UCSD-AML1 (cell line): ENCODE results near the gene MARK2.

ENCODE experiments used
- DNase-seq: peaks from one replicate; lab custom pipeline; 2025; ENCODE audit not compliant: unreplicated experiment; lab: John Stamatoyannopoulos, UW

MARK2 gene

DNA sequence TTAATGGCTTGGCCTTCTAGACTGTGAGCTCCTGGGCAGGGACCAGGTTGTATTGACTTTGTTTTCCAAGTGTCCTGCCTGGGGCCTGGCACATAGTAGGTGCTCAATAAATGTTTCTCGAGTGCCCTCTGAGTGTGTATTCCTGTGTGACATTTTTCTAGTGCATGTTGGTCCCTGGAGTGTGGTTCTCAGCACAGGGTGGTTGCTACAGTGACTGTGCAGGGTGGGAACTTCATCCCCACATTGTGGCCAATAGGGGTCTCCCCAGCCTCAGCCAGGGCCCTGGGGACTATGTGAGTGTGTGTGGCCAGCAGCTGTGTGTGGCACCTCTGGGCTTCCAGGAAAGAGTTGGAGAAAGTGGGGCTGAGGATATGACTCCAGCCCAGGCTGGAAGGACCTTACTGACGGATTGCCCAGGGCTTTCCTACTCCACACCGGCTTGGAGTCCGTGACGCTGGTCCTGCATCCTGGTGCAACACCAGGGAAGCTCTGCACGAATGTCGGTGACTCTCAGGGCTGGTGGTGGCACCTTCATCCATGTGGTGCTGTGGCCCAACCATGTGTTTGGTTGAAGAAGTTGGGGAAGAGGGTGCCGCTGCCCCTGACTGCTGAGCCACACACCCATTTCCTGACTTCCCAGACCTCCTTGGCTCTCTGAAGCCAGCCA lies 9.0 kb upstream of the MARK2 start:
- peak; percentile 45 for DNase-seq

DNA sequence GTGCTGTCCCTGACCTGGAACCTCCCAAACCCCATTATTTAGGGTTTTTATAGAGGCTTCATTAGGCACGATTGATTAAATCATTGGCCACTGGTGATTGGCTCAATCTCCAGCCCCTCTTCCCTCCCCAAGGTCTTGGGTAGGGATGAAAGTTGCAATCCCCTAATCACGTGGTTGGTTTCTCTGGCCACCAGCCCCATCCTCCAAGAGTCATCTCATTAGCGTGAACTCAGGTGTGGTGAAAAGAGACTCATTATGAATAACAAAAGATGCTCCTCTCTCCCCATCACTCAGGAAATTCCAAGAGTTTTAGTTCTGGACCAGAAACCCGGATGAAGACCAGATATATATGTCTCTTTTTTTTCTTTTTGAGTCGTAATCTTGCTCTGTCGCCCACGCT lies 7.6 kb upstream of the MARK2 start:
- no peak for DNase-seq

DNA sequence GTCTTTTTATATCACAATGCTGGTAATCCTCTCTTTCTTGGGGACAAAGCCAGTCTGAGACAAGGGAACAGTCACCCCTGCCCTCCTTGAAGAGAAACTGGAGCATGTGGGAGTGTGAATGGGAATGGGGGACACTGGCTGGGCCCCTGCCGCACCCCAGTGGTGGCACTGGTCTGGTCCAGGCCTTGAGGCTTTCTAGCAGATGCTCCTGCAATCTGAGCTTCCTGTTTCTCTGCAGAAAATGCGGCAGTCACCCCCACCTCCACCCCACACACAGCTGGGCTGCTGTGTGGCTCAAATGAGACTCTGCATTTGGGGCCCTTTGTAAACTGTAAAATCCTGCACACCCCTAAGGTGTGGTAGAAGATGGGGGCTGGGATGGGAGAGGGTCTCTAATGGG lies 6.6 kb upstream of the MARK2 start:
- no peak for DNase-seq

DNA sequence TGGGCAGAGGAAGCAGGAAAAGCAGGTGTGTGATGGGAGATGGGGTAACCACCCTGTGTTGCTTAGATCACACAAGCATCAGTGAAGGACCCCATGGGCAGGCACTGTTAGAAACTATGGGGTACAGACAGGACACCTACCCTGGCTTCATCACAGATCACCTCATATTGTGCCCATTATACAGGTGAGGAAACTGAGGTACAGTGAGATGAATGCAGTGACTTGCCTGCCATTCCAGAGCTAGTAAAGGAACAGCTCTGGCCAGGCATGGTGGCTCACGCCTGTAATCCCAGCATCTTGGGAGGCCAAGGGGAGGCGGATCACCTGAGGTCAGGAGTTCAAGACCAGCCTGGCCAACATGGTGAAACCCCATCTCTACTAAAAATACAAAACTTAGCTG lies 5.9 kb upstream of the MARK2 start:
- no peak for DNase-seq

DNA sequence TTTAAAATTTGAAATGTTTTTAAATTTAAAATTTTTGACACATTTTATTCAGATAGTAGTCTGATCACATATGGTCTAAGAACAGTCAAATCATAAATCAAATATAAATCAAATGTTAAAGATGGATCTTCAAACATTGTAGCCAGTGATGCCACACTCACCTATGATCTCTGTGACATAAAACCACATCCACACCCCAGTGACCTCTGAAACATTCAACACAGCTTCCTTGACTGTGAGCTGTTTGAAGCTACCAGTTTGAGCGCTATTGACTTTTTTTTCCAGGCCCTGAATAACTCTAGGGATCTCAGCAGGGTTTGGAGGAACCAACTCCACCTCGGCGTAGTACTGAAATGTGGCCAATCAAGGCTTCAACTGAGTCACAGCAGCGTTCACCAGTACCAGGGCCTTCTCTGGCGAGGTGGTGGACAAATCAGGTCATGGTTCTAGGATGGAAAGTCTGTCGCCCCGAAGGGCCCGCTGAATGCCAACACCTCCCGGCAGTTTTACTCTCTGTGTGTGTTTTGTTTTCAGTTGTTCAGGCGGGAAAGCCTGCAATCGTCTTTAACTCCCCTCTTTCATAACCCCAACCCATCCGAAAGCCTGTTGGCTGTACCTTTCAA lies 4.3 kb upstream of the MARK2 start:
- no peak for DNase-seq

DNA sequence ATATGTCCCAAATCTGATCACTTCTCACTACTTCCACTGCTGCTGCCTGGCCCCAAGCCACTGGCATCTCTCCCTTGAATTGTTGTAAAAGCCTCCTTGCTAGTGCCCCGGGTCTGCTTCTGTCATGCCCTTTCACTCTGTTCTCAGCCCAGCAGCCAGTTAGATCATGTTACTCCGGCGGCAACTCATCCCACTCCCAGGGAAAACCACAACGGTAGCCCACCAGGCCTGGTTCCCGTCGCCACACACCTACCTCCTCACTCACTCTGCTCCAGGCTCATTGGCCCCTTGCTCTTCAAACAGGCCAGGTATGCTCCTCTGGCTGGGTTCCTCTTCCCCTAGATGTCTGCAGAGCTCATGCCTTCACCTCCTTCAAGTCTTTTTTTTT lies 3.8 kb upstream of the MARK2 start:
- DNase-seq = no peak

DNA sequence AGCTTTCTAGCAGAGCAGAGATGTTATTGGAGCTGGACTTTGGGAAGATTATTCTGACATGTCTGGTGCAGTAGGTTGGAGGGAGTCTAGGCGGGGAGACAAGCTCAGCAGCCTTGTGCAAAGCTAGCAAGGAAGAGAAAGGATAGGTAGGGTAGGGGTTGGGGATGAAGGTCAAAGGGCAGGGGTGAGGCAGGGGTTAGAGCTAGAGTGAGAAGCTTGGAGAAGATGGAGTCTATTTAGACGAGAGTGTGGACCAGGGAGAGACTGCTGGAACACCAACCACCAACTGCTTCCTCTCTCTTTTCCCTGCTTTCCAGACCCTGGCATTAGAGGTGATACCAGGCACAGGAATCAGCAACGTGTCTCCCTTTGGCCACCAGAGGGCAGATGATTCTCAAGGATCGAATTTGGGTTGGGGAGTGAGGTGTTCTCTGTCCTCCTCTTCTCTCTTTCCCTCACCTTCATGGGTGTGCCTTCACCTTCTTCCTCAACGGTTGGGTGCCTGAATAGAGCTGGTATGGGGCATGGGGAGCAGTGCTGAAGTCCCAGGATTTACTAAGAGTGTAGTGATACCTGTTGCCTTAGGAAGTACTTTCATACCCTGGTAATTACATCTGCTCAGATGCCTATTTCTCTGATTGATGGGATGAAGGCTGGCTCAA lies 1.8 kb upstream of the MARK2 start:
- peak; percentile 53 for DNase-seq

DNA sequence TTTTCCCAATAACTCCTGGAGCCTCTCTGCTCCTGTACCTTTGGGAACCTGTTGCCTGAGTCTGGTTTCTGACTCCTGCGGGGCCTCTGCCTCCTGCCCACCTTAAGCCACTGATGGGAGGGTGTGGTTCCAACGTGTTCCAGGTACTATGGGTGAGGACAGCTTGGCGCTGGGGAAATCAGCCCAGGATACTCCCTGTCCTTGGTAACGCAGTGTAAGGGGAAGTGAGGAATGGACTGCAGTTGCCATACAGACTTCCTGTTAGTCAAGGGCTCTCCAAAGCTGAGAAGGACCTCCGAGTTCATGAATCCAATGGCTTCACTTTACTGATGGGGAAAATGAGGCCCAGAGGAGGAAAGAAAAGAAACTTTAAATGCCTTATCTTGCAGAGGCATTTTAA lies 1.2 kb upstream of the MARK2 start:
- no peak for DNase-seq

DNA sequence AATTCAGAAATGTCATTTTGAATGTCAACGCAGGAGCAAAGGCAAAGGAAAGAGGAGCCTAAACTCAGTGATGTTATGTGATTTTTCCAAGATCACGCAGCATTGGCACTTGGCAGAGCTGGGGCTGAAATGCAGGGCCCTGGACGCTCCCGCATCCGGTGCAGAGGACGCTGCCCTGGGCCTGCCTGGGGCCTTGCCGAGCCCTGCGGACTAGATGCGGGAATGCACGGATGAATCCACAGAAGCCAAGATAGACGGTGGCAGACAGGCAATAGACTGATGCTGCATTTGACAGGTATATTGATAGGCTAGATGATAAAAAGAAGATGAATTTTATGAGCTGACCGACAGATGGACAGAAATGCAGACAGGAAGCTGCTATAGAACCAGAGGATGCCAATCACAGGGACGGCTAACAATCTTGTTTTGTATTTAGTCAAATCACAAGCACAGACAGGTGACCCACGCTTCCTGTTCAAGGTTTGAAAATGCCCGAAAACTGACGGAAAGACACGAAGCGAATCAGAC lies 696 bp upstream of the MARK2 start:
- no peak for DNase-seq

DNA sequence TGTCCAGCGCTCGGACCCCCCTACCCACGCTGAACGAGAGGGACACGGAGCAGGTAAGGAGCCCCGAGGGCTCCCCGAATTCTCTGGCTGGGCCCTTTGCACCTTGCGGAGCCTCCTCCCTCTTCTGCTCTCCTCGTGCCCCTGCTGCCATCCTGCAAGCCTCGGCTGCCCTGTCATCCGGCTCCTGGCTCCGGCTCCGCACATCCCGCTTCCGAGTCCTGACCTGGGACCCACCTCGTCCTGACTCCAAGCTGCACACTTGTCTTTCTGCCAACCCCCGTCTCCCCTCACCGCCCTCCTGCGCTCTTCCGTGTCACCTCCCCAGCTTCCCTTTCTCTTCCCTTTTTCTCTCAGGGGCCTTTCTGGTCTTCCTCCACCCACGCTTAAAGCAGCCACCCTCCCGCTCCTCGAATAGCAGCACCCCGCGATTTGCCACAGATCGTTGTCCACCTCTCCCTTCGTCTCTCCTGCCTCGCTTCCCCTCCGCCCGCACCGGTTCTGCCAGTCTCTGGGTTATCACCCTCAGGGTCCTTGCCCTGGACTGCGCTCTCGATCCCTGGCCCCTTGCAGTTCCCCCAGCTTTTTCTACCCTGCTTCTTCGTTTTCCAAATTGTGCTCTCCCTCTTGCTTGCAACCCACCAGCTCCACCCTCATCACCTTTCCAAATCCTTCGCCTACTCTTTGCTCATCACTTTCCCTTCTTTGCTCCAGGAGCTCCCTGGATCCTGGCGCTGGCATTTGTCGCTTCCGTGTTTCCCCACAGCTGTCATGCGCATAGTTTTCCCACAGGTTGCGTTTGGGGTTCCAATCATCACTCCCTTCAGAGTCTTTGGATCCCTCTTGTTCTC lies 822 bp downstream of the MARK2 start:
- DNase-seq = no peak

DNA sequence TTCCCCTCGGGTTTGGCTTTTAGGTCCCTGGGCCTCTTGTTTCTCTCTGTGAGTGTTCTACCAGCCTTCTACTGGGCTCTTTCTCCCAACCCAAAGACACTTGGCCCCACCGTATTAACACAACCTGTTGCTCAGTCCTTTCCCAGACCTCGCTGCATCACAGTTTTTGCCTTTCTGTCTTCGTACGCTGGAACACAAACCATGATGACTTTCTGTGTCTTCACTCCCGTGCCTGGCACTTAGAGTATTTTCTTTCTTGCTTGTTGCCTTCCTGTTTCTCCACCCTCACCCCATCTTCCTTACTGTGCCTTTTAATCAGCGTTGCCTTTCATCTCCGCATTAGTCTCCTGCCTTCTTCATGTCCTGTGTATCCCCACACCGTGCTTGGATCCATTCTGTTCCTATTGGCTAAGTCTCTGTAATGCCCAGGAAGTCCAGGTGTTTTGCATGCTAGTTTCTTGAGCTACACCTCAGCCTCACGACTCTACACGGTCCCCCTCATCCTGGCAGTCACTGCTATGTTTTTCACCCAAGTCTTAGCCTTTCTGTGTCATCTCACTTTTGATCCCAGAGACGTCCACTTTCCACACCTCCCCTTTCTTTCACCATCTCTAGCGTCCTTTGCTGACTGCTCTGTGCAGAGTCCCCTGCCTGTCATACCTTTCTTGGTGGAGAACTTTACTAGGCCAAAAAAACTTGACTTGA lies 1.6 kb downstream of the MARK2 start:
- DNase-seq = no peak

DNA sequence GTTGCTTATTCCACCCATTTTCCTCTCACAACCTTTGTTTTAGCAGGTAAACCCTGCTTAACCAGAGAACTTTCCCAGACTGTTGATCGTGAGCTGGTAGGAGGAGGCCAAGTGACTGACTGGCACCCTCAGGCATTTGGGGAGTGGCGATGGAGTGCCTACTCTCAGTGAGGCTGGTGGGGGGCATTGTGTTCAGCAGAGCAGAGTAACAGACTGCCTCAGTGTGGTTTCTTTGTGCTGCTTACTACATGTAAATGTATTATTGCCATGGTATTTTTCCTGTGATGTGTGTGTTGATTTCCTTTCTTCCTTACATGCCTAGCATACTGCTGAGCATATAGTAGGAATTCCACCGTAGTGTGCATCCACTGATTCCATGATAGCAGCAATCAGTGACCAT lies 2.6 kb downstream of the MARK2 start:
- DNase-seq = no peak

DNA sequence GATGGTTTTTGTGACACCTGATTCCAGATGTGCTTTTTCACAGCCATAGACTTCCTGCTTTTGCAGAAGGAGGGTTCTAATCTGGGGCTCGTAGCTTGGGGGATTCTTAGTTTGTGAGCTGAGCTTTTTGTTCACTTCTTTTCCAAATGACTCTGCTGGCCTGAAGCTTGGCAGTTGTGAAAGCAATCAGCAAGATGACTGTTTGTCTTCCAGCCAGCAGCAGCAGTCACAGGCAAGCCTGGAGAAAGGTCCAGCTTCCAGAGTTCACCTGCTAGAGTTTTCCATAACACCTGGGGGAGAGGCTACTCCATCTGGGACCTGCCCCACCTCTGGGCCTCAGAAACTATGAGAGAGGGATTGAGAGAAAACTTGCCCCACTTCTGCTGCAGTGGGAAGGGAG lies 4.1 kb downstream of the MARK2 start:
- no peak for DNase-seq

DNA sequence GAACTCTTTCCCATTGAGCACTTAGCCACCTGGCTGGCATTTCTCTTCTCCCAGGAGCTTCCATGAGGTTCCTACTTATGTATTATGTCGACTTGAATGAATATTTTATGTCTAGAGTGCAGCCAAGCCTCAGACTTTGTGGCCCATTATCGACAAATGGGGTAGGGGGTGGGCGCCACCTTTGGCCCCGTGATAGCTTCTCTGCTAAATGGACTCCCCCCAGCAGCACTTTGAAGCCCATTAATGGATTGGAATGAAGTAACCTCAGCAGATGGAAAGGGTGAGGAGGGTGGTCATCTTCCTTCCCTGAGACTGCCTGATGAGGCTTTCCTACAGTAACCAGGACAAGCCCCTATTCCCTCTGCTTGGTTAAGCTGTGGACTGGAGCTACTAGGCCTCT lies 5.9 kb downstream of the MARK2 start:
- DNase-seq = no peak

DNA sequence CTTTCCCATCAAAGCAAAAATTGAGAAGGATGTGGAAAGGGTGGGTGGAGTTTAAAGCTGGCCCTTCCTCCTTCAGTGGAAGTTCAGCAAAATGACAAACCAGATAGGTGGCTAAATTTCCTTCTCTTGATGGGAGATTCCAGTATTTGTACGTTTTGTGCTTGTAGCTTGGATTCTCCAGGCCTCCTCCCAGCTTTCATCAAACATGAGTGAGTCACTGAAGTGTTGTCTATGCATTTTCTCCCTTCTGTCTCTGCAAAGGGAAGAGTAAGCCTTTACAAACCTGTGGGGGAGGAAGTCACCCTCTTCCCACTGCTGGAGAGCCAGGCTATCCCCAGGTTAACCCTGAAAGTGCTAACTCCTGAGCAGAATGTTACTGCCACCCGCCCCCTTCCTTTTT lies 6.4 kb downstream of the MARK2 start:
- DNase-seq = no peak

DNA sequence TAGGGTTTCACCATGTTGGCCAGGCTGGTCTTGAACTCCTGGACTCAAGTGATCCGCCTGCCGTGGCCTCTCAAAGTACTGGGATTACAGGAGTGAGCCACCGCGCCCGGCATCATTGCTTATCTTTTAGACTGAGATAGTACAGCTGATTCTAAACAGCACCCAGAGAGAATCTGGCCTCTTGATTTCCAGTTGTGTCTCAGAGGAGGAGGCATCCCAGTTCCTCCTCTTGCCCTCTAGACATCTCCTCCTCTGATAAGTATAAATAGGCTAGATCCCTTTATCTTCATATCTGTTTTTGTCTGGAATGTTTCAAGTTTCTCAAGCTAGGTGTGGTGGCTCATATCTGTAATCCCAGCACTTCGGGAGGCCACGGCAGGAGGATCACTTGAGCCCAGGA lies 7.0 kb downstream of the MARK2 start:
- DNase-seq = no peak

DNA sequence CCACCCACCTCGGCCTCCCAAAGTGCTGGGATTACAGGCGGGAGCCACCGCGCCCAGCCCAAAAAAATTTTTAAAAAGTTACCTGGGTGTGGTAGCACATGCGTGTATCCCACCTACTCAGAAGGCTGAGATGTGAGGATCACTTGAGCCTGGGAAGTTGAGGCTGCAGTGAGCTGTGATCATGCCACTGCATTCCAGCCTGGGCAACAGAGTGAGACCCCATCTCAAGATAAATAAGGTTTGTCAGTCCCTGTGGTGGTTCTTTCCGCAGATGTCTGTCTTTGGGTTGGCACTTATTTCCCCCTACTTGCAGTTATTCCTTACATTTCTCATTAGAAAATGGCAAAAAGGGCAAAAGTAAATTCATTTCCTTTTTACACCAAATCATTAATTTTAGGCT lies 8.0 kb downstream of the MARK2 start:
- DNase-seq = no peak

DNA sequence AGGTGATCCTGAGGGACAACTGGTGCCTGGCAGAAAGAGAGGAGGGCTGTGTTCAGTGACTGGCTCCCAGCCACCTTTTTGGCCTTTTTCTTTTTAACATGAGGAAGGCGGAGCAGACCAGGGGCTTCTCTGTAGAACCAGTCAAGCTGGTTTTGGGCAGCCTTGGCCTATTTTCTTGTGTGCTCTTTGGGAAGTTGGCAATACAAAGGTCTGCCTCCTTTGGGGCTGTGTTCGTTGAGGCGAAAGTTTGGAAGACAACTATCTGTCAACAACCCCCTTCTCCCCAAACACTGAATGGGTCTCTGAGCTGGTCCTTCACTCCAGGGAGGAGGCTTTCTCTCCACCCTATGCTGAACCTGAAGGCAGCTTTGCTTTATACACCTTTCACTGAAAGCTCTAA lies 8.5 kb downstream of the MARK2 start:
- no peak for DNase-seq

DNA sequence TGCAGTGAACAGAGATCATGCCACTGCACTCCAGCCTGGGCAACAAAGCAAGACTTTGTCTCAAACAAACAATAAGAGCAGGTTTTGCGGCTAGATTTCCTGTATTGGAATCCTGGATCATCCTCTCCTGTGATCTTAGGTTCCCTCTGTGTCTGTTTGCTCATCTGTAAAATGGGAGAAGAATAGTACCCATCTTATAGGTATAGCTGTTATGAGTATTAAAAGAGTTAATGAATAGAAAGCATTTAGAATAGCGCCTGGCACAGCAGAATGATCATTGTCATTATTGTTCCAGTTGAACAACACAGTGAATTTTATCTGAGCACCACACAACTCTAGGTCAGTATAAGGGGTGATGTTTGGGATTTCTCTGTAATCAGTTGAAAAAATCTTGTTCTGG lies 10.8 kb downstream of the MARK2 start:
- no peak for DNase-seq

DNA sequence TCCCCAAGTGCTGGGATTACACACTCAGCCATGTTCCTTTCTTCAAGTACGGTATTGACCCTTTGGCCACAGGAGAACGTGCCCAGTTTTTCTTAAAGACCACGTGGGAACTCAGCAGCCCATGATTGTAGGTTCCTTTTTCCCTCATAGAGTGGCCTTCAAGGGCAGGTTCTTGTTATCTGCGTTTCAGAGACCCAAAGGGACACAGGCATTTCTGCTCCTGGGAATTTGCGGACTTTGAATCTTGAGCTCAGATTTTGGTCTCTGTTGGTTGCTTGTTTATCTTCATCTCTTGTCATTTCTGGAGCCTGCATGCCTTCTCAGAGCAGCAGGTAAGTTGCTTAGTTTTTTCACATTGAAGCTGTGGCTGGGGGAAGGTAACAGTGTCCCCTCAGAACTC lies 12.0 kb downstream of the MARK2 start:
- no peak for DNase-seq

DNA sequence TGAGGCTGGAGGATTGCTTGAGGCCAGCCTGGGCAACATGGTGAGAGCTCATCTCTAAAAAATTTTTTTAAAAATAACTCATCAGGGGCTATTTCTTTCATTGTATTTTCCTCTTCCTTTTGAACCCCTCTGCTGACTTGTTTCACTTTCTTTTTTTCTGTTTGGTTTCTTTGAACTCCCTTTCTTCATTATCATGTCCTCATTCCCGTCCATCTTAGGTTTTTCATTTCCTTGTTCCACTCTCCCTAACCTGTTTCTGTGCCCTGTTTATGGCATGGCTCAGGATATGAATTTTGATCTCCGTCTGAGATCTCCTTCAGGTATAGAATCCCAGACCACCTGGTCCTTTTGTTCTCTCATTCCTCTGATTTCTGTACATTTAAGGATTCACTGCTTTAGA lies 12.5 kb downstream of the MARK2 start:
- DNase-seq = no peak
